ENCODE data around the gene TIMM10B.

Gene TIMM10B

DNA sequence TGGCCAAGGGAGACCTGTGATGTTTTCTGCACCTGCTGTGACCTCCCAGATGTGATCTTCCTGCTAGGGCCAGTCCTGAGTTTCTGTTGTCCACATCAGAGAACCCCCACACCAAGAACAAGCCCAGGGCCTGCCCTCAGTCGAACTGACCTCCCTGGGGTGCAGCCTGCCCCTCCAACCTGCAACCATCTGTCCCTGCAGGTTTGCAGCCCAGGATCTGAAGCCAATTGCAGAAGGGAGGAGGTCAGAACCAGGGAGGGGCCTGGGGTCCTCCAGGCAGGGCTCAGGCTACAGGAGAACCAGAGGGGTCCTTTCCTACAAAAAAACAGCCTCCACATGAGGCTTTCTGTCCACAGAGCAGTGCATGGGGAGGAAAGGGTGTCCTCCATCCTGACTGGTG lies 8.4 kb upstream of the TIMM10B start:
- no peak for ATAC-seq
- DNase-seq = no peak

DNA sequence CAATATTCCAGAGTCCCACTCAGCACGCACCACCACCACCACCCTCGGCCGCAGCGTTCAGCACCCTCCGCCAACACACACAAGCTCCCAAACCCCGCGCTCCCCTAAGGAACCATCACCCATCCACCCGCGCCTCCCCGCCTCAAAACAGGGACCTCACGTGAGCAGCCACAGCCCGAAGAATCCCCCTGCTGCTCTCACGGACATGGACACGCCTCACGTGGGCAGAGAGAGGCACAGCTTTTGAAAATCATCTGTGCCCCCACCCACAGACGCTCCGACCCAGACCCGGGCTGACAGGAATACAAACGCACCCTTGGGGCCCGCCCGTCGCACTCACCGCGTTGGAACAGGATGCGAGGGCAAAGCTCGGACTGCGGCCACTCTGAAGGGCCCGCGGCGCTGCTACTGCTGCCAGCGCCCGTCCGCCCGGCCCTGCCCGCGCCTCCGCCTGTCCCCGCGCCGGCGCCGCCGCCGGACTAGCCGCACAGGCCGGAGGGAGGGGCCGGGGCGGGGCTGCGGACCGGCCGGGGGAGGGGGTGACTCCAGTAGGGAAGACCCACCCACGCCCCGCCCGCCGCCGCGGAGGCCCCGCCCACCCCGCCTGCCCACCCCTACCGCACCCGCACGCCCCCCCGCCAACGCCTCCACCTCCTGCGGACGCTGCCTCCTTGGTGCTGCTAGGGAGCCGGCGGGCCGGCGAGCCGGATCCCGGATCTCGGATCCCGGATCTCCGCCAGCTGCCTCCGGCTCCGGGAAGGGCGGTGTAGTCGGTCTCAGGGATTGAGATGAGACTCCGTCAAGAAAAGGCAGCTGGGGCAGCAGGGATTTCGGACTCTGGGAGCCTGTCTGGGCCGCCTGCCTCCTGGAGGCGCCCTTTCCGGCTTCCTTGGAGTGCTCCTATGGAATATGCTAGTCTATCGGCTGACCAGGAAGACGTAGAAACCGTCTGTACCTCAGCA lies 7.6 kb upstream of the TIMM10B start, which contains the start of gene TRIM3:
Gene TRIM3, minus strand, starts transcription at position 491 of the 962 bp plus-strand sequence. CDS start 8,246 bp downstream, outside the sequence.
- ATAC-seq (peak; percentile 53), DNase-seq (peak; percentile 74)

DNA sequence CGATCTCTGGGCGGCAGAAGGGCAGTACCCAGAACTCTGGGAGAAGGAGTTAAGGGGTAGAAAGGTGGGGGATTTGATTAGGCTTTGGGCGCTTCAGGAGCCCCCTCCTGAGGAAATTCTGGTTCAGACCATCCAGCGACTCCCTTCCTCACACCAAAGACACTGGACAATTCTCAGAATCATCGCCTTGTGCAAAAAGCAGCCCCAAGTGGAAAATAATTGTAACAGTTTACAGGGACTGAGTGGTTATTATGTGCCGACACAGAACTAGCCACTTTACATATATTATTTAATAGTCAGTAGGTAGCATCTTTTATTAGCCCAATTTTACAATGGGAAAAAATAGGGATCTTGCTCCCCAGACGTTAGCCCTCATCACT lies 6.9 kb upstream of the TIMM10B start:
- ATAC-seq (peak; percentile 1), DNase-seq (no peak)

DNA sequence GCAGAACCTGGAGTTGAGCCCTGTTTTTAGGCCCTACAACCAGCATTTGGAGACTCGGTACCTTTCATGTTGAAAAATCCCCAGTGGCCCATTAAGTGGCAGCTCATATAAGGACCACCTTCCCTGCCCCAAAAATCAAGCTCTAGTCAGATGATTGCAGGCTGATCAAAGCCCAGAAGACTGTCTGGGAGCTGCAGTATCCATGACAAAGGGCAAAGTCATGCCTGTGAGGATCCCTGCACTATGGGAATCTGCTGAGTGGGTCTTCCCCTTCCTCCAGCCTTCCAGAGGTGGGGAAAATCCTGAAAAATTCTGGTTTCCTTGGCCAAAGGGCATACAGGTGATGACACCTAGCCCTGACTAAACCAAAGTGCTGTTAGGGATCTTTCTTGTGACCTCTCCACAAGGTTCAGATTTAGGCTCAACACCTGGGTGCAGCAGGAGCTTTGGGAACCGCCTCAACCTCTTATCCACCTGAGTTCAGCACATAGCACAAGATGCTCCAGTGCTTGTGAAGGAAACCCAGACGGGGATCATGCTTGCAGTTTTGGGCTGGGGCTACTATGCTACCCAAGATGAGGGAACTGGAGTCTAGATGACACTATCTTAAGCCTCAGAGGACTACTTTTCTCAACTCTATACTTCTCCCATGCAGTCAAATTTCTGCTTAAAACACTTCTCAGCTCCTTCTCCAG lies 6.3 kb upstream of the TIMM10B start:
- no peak for DNase-seq
- no peak for ATAC-seq

DNA sequence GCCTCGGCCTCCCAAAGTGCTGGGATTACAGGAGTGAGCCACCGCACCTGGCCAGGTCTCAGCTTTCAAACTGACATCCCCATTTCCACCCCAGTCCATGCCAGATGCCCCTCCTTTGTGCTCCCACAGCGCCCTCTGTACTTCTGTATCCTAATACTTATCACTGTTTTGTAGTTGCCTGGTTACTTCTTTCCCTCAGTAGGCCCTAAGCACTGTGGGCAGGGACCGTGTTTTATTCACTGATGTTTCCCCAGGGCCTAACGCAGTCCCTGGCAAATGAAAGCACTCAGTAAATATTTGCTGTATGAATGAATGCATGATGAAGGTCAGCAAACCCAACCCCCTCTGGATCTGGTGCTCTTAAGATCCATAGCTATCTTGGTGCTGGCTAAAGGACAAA lies 5.4 kb upstream of the TIMM10B start:
- no peak for ATAC-seq
- no peak for DNase-seq

DNA sequence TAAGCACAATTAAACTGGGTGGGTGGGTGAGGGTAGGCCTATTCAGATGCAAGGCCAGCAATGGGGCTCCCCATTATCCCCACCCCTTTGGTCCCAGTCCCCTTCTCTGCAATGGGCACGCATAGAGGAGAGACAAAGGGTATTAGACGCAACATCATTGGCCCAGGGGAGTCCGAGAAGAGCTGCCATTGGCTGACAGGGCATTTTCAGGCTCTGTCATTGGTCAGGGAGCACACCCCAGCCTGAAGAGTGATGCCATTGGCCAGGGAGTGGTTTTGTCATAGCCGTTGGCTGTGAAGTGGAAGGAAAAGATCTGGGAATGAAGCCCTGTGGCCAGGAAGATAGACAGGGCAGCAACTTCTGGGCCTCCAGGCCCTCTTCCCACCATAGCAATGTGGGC lies 4.7 kb upstream of the TIMM10B start:
- DNase-seq = no peak

DNA sequence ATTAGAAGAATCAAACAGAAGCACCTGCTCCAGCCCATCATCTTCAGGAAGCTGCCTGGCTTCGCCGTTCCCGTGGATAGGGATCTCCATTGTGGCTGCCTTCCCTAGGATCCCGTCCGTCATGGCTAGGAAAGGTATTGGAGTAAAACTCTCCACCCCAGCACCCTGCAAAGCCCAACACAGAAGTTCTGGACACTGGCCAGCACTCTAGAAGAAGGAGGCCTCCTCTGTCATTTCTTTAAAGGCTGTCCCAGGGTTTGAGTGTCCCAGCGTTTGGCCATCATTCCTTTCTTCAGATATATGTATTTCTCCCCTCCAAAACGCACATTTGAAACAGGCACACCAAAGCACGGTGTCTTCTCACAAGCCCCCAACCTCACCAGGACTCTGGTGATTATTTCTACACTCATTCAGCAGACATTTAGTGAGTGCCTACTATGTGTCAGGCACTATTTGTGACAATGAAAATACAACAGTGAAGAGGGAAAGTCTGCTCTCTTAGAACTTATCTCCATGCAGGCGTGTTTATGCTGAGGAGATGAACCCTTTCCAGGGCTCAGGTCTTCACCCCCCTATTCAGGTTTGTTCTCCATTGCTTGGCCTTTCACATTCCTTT lies 894 bp upstream of the TIMM10B start:
- DNase-seq = no peak
- no peak for ATAC-seq

More for the DNA sequence above, 4.7 kb upstream of the TIMM10B start:
- ATAC-seq = no peak

DNA sequence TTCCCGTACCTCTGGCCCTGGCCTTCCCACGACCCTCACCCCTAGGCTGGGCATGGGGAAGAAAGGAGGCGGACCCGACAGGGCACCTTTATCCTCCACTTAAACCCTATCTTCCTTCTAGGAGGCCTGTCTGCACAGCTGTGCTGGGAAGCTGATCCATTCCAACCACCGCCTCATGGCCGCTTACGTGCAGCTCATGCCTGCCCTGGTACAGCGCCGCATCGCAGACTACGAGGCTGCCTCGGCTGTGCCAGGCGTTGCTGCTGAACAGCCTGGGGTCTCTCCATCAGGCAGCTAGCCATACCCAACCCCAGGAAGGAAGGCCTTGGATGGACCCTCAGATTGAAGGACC lies 599 bp downstream of the TIMM10B start:
- ATAC-seq (no peak), DNase-seq (no peak)

DNA sequence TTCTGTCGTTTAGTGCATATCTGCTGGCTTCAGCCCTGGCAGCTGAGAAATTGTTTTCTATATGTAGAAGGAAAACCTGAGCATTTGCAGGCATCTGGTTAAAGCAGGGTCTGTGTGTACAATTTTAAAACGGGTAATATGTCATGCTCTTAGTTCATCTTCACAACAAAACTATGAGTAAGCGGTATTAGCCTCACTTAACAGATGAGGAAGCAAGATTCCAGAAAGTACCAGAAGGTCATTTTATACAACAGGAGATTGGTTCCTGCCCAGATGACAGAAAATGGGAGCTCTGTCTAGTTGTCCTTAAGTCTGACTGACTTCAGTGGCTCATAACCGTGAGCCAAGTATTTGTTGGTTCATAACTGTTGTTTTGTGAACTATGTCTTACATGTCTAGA lies 1.1 kb downstream of the TIMM10B start:
- ATAC-seq = no peak
- no peak for DNase-seq

DNA sequence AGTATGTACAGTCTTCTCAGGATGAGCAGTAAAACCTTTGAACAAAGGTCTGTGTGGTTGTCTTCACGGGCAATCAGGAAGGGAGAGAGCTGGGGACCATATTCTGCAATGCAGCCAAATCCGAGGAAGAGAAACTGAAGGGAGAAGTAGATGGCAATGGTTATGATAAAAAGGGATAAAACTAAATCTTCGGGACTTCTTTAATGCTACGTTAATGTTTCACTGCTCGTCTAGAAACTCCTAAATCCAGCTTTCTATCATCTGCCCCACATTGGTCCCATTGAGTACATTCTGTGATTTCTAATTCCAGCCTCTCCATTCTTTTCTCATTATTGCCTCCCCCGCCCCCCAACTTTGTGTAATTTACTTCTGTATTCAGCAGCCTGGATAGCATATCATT lies 1.7 kb downstream of the TIMM10B start:
- DNase-seq = no peak
- no peak for ATAC-seq

DNA sequence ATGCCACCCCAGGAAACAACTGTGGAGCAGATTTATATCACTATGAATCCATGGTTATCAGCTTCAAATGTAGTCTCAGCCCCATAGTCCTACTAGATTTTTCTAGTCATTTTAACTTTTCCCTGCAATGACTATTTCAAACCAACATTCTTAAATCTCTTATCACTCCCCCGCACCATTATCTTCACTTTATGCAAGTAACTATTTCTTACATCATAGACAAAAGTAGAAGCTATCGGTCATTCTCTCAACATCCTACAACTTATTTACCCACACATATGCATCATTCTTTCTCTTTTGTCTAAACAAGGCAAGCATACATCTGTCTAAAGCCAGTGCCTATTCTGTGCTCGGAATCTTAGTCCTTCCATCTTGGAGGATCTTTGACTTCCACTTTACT lies 4.4 kb downstream of the TIMM10B start:
- DNase-seq (no peak), ATAC-seq (no peak)

DNA sequence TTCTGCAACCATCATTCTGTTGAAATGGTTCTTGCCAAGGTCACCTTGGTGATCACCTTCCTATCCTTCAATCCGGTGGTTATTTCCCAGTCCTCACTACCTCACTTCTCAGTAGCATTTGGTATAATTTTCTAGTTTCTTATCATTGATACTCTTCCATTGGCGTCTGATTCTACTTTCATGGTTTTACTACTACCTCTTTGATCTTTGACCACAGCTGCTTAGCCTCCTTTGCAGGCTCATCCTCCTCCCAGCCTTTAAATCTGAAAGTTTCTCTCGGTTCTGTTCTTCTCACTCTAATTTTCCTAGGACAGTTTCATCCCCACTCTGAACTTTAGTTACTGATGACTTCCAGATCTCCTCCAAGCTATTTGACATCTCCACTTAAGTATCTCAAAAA lies 5.0 kb downstream of the TIMM10B start:
- DNase-seq (no peak), ATAC-seq (no peak)

DNA sequence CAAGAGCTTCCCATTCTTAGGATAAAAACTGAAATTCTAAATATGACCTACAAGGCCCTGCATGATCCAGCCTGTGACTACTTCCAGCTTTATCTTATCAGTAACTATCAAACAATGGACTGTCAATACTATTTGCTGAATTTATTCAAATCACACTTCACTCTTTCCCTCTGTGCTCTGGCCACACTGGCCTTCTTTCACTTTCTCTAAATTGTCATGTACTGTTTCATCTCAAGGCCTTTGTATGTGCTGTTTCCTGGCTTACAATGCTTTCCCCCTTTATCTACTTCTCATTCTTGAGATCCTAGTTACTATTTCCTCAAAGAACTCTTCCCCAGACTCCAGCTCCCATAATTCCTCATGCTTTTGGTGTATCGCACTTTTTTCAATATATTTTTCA lies 5.6 kb downstream of the TIMM10B start:
- no peak for DNase-seq
- no peak for ATAC-seq

DNA sequence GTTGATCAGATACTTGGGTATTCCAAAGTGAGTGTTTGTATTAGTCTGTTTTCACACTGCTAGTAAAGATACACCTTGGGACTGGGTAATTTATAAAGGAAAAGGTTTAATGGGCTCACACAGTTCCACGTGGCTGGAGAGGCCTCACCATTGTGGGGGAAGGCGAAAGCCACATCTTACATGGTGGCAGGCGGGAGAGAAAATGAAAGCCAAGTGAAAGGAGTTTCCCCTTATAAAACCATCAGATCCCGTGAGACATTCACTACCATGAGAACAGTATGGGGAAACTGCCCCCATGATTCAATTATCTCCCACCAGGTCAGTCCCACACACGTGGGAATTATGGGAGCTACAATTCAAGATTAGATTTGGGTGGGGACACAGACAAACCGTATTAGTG lies 7.0 kb downstream of the TIMM10B start:
- DNase-seq (no peak), ATAC-seq (no peak)

DNA sequence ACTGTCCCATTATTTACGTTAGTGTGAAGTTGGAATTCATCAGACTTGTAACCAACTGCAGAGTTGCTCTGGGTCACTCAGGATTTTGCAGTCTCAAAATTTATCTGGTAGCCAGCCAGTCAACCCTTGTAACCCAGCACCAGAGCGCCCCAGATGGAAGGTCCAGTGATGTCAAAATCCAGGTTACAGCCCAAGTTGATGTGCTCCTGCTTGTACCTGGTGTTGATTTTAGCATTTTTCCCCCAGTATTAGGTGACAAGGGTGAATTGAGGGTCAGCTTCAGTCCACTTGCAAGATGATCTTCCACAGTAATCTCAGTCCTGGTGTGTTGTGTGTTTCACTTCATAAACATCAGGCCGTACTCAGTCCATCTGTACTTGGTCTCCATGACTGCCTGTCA lies 7.5 kb downstream of the TIMM10B start:
- ATAC-seq = no peak

DNA sequence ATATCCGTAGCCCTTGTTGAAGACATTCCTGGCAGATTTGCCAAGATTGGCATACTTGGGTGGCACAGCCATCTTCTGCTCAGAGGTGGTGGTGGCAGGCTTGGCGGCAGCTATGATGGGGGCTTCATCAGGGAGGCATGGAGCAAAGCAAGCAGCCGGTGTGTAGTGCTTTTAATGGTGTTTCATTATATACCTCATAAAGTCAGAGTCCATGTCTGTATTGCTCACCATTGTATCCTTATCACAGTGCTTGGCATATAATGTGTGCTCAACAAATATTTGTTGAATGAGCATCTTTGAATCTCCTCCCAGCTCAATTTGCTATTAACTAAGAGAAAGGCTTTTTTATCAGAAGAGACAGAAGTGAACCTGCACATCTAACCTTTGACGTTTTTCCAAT lies 8.0 kb downstream of the TIMM10B start:
- DNase-seq (no peak), ATAC-seq (no peak)

More for the DNA sequence above, 7.5 kb downstream of the TIMM10B start:
- no peak for DNase-seq

DNA sequence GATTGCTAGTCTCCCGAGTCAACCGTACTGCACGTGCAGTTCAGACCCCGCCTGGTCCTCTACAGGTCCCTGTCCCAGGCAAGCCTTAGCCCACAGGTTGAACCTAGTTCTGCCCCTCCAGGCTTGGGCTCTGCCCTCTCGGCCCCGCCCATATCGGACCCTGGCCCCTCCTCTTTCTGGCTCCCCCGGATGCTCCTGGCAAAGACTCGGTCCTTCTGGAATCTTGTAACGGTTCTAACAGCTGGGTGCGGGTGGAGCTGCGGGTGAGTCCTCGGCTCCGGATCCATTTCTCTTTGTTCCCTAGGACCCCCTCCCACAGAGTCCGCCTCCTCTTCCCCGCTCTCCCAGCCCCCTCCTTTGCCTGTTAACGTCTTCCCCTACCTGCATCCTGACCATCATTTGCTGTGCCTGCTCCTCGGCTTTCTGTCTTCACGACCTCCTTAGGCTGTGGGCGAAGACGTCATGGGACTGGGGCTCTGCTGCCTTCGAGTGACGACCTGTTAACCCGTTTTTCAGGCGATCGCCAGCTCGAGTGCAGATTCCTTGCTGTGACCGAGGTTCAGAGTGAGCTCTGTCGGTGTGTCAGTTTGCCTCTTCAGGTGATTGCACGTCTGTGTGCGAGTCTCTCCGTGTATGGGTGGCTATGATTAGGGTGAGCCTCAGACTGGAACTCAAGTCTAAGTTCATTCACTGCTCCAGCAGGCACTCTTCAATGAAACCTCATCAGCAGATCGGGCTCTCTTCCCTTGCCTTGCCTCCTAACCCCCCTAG lies 16.0 kb downstream of the TIMM10B start, which contains the start of gene DNHD1:
Gene DNHD1, plus strand, starts transcription at position 212 of the 771 bp plus-strand sequence. CDS start 936 bp downstream, outside the sequence.
- DNase-seq = no peak
- ATAC-seq = no peak

DNA sequence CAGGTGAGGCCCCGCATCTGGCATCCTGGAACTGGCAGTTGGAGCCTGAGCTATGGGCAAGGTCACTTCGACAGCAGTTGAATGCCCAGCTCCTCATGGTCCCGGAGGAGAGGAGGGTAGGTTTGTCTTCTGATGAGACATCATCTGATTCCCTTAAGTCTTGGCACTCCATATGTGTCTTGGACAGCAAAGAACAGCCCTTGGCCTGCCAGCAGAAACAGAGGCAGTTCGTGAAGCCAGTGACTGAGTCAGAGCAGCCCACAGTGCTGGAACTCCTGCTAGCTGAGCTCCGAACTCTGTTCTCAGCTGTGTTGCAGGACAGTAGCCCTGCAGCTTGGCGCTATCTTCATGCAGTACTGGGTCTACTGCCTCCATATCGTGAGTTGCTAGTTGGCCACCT lies 16.8 kb downstream of the TIMM10B start:
- no peak for ATAC-seq
- no peak for DNase-seq

DNA sequence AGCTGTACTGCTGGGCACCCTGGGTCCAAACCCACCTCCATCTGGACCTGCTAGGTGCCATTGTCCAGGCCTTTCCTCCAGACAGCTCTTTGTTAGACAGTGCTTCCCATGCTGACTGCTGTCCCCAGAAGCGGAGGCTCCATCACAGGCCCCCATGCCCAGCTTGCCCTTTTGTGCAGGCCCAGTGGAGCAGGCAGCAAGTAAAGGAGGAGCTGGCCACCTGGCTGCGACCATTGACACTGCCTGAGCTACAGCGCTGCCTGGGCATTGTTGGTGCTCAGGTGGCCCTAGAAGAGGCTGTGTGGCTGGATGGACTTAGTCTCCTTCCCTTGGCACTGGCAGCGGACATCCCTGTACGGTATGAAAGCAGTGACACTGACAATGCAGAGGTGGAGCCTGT lies 17.2 kb downstream of the TIMM10B start:
- ATAC-seq = peak; percentile 30
- no peak for DNase-seq

DNA sequence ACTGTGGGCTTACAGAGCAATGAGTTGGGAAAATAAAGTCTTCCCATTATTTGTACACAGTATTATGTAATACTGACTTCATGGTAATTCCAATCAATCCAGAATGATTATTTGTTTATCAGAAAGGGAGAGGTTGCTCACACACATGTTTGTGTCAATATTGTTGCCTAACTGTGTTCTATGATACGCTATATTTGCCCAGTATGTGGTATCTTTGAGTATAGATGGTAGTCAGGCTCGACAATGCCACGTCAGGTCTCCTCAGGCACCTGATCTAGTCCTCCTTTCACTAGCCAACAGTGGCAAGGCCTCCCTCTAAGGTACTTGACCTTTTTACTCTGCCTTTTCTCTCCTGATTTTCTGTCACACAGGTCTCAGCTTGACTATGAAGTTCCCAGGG lies 21.1 kb downstream of the TIMM10B start:
- DNase-seq (no peak), ATAC-seq (no peak)

DNA sequence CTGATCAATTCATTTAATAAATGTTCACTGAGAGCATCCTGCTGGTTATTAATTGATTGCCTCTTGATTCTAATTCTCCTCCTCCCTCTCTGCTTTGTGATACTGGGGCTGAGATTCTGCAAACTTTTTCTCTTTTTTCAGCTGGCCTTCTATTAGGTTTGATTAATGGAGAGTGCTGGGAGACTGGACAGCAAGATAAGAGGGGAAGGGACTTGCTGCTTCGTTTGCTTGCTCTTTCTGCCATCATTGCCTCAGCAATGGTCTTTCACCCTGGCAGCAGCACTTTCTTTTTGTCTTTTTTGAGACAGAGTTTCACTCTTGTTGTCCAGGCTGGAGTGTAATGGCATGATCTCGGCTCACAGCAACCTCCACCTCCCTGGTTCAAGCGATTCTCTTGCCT lies 22.9 kb downstream of the TIMM10B start:
- no peak for ATAC-seq
- no peak for DNase-seq

DNA sequence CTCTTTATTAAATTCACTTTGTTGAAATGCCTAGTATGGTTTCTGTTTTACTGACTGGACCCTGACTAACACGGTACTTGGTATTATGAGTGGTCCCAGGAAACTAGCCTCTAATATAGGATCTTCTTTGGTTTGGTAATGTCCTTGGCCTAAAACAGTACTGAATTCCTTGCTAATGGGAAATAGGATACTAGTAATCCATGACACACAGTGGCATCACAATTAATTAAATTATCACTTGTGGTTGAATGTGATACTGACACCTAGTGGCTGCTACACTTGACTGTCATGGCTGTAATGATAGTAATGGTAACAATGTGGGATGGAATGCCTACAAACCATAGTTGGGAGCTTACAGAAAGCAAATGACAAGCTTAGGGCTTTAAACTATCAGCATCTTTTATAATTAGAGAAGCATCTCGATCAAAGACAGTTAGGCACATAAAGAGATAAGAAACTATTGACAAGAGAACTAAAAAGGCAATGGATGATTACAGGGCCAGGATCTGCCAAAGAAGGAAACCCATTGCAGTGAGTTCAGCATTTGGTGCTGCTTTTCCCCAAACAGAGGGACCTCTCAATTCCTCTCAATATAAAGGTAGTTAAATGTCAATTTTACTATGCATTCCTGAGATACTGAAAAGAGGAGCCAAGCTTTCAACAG lies 24.4 kb downstream of the TIMM10B start:
- ATAC-seq = peak; percentile 32
- no peak for DNase-seq

Data from stimulated activated naive CD8-positive, alpha-beta T cell treated with anti-CD3 and anti-CD28 coated beads, Interleukin-15, Interleukin-2, amounts not matched to agents 100 U/mL and 50 U/mL, for 24 hours (primary cell).